ENCODE results near the gene NMT1. TPM values are rescaled to one million over a fixed set of nuclear protein-coding genes. Genes with fewer than 3 reads are reported as not detected.

Gene NMT1
- total RNA-seq, 1 experiment from 2014 or later: 173 TPM

DNA sequence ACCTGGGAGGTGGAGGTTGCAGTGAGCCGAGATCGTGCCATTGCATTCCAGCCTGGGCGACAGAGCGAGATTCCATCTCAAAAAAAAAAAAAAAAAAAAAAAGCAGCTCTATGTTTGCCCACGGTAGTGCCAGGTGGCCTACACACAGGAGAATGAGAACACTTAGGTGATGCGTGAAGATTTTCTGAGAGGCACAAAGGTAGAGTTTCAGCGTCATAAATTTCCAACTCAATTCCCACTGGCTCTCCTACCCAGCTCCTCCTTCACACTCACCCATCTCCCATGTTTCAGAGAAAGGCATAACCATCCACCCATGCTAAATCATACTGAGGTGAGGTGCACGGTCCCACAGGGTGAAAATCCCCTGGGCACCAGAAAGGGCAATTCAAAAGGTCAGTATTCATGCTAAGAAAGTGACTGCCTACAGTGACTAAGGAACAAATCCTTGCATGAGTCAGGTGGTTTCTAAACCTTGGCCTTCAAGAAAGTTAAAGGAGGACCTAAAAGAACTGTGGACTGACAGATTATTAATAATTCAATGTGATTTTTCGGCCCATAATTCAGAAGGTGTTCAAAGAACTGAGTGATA, 14.5 kb upstream of the NMT1 start:
- Mint-ChIP-seq H3K36me3 (ENCODE audit: insufficient read depth, unreplicated experiment) (peaks cover 10% of the 10 kb centered on the region), H3K27ac (ENCODE audit: unreplicated experiment) (no peak overlapping the region), H3K4me1 (ENCODE audit: low read depth, unreplicated experiment) (peaks cover 7% of the 10 kb centered on the region), H3K27me3 (ENCODE audit: insufficient read depth, unreplicated experiment) (no peaks in the 10 kb centered on the region), H3K9me3 (ENCODE audit: unreplicated experiment) (no peaks in the 10 kb centered on the region), H3K4me3 (ENCODE audit: unreplicated experiment) (no peak overlapping the region)
- Histone ChIP-seq H3K4me3 (ENCODE audit: low read depth, low read length) (no peak overlapping the region), H3K4me1 (peaks cover 11% of the 10 kb centered on the region), H3K27me3 (replicated peaks; ENCODE audit: control insufficient read depth, insufficient read depth, low read length) (no peaks in the 10 kb centered on the region), H3K9me3 (no peaks in the 10 kb centered on the region), H3K36me3 (ENCODE audit: control insufficient read depth, insufficient read depth, low read length) (no peaks in the 10 kb centered on the region)
- DNase-seq: no peak
- no peak for TF ChIP-seq CTCF (IDR thresholded peaks at IDR 0.05; ENCODE audit: insufficient read depth in 1 of 2, low read depth in 1 of 2, low read length in 1 of 2, severe bottlenecking in 1 of 2, unreplicated experiment in 1 of 2)
- ChIA-PET CTCF (interaction anchor here (0.6 to 0.7 kb wide), 3 partner anchors 26 to 152 kb away, joined by 3 to 4 read pairs (median 3); no protein-coding TSS in a partner anchor), POLR2A (interaction anchor here (0.7 kb wide), 1 partner anchor 26 kb away, joined by 8 read pairs; no protein-coding TSS in a partner anchor)
- no TSS peak for BruUV-seq (replicated peaks)
- intact Hi-C loops (cut with micrococcal nuclease; ENCODE audit: unreplicated experiment): no loop called here

DNA sequence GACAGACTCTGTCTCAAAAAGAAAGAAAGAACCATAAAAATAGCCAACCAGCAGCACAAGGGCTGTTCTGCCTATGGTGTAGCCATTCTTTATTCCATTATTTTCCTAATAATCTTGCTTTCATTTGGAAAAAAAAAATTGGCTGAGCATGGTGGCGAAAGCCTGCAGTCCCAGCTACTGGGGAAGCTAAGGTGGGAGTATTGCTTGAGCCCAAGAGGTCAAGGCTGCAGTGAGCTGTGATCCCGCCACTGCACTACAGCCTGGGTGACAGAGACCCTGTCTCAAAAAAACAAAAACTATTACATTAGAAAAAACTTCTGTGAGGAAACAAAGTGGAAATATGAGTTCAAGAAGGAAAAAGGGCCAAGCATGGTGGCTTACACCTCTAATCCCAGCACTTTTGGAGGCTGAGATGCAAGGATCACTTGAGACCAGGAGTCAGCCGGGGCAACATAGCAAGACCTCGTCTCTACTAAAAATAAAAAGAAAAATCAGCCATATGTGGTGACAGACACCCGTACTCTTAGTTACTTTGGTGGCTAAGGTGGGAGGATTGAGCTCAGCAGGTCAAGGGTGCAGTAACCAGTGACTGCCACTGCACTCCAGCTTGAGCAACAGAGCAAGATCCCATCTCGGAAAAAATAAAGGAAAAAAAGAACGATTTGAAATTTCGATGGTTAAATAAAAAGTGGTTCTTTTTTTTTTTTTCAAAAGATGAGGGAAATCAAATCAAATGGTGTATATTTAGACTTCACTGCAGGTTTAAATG, 12.1 kb upstream of the NMT1 start:
- Histone ChIP-seq H3K27me3 (replicated peaks; ENCODE audit: control insufficient read depth, insufficient read depth, low read length) (no peaks in the 10 kb centered on the region), H3K4me1 (peaks cover 11% of the 10 kb centered on the region), H3K4me3 (ENCODE audit: low read depth, low read length) (no peak overlapping the region), H3K9me3 (no peaks in the 10 kb centered on the region), H3K36me3 (ENCODE audit: control insufficient read depth, insufficient read depth, low read length) (no peaks in the 10 kb centered on the region)
- H3K27me3 Mint-ChIP-seq (ENCODE audit: insufficient read depth, unreplicated experiment): no peaks in the 10 kb centered on the region
- H3K27ac Mint-ChIP-seq (ENCODE audit: unreplicated experiment): no peak overlapping the region
- H3K36me3 Mint-ChIP-seq (ENCODE audit: insufficient read depth, unreplicated experiment): peaks cover 10% of the 10 kb centered on the region
- peak in 1 of 2 experiments; percentile 29 for DNase-seq
- intact Hi-C loops (cut with micrococcal nuclease; ENCODE audit: unreplicated experiment): no loop called here
- no peaks in the 10 kb centered on the region for H3K9me3 Mint-ChIP-seq (ENCODE audit: unreplicated experiment)
- ChIA-PET CTCF (interaction anchor here (0.5 to 1.3 kb wide), 14 partner anchors 12 to 546 kb away, joined by 3 to 8 read pairs (median 3); partner anchors contain the start of genes ACBD4, C1QL1, GPATCH8 and NMT1), POLR2A (interaction anchor here (0.9 to 1.0 kb wide), 2 partner anchors 12 to 100 kb away, joined by 6 to 9 read pairs; partner anchors contain the start of genes HEXIM1 and NMT1)
- no peak overlapping the region for H3K4me3 Mint-ChIP-seq (ENCODE audit: unreplicated experiment)
- no TSS peak for BruUV-seq (replicated peaks)
- H3K4me1 Mint-ChIP-seq (ENCODE audit: low read depth, unreplicated experiment): peaks cover 7% of the 10 kb centered on the region
- peak; percentile 15 to 42 for TF ChIP-seq CTCF (IDR thresholded peaks at IDR 0.05; ENCODE audit: insufficient read depth in 1 of 2, low read depth in 1 of 2, low read length in 1 of 2, severe bottlenecking in 1 of 2, unreplicated experiment in 1 of 2)

DNA sequence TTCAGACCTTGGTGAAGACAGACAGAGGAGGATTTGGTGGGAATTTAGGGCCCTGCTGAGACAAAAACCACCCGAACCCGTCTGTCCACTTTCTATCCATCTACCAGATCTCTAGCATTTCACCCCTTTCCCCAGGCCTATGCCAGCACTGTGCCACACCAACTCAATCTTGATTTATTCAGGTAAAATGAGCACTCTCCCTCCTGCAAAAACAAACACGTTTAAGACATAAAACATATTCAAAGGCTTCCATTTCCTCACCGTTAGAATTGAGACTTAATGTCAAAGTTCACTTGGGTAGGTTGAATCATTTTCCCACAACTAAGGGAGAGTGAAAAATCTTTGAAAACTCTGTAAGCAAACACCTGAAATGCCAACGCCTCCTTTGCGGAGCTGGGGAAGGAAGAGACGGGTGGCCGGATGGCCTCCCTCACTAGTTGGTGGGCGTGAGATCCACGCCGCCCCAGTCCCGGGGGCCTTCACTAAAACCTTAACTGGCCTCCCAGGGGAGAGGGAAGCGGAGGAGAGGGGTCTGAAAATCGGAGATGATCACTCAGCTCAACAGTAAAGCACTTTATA, 10.5 kb upstream of the NMT1 start:
- H3K4me1 ChIP-seq: peaks cover 11% of the 10 kb centered on the region
- peak in 1 of 2 experiments; percentile 55 for DNase-seq
- Mint-ChIP-seq H3K9me3 (ENCODE audit: unreplicated experiment) (no peaks in the 10 kb centered on the region), H3K4me3 (ENCODE audit: unreplicated experiment) (peak overlapping the region; percentile 89), H3K4me1 (ENCODE audit: low read depth, unreplicated experiment) (peaks cover 7% of the 10 kb centered on the region), H3K27me3 (ENCODE audit: insufficient read depth, unreplicated experiment) (no peaks in the 10 kb centered on the region), H3K36me3 (ENCODE audit: insufficient read depth, unreplicated experiment) (peaks cover 10% of the 10 kb centered on the region), H3K27ac (ENCODE audit: unreplicated experiment) (peak overlapping the region; percentile 93)
- BruUV-seq (replicated peaks): no TSS peak
- no peaks in the 10 kb centered on the region for H3K27me3 ChIP-seq (replicated peaks; ENCODE audit: control insufficient read depth, insufficient read depth, low read length)
- TF ChIP-seq CTCF (IDR thresholded peaks at IDR 0.05; ENCODE audit: insufficient read depth in 1 of 2, low read depth in 1 of 2, low read length in 1 of 2, severe bottlenecking in 1 of 2, unreplicated experiment in 1 of 2): no peak
- ChIA-PET CTCF (interaction anchor here (0.5 to 1.3 kb wide), 5 partner anchors 82 to 194 kb away, joined by 3 to 4 read pairs (median 3); partner anchors contain the start of gene C1QL1), POLR2A (interaction anchor here (0.6 to 1.1 kb wide), 4 partner anchors 10 to 152 kb away, joined by 3 to 5 read pairs (median 3); partner anchors contain the start of gene NMT1)
- H3K4me3 ChIP-seq (ENCODE audit: low read depth, low read length): peak overlapping the region; percentile 83
- no peaks in the 10 kb centered on the region for H3K9me3 ChIP-seq
- intact Hi-C loops (cut with micrococcal nuclease; ENCODE audit: unreplicated experiment): loop anchor here (1.0 kb wide), 1 partner anchor 11 kb away; the partner anchor contains the start of gene NMT1
- H3K36me3 ChIP-seq (ENCODE audit: control insufficient read depth, insufficient read depth, low read length): no peaks in the 10 kb centered on the region

Measured in Caco-2 (cell line).